DMS53 (cell line): ENCODE data around the gene KRTAP5-8.
A peak's percentile ranks its signal among the peaks of the same experiment; 100 is the strongest.
"Not testable (repeated sequence)": the region's sequence is repeated elsewhere in the genome, so short reads cannot be mapped to it uniquely, and the experiment has no call there.

Source experiments
- DNase-seq: peaks from one replicate; lab custom pipeline; 2025; lab: John Stamatoyannopoulos, UW

The KRTAP5-8 gene

GRCh38 chr11:71575723-71576424, 38.0 kb downstream of the KRTAP5-8 start:
- DNase-seq = no peak

- DNase-seq = not testable (repeated sequence)
These were observed 39.1 kb downstream of the KRTAP5-8 start for GRCh38 chr11:71576688-71577465.

GRCh38 chr11:71577469-71578004, 39.7 kb downstream of the KRTAP5-8 start:
- no peak for DNase-seq

- peak; percentile 56 for DNase-seq
These were observed 41.7 kb downstream of the KRTAP5-8 start for GRCh38 chr11:71579513-71579912.

GRCh38 chr11:71580057-71581003, 42.5 kb downstream of the KRTAP5-8 start:
- DNase-seq = peak; percentile 96

GRCh38 chr11:71581826-71582225, 44.0 kb downstream of the KRTAP5-8 start:
- no peak for DNase-seq

GRCh38 chr11:71582309-71582895, 44.6 kb downstream of the KRTAP5-8 start, which contains the start of gene KRTAP5-11:
Gene KRTAP5-11, minus strand, starts transcription at chr11:71582875. Its CDS starts 38 bp downstream, at chr11:71582837.
- peak; percentile 41 for DNase-seq

- DNase-seq = not testable (repeated sequence)
These were observed 45.1 kb downstream of the KRTAP5-8 start for GRCh38 chr11:71582969-71583368.

- not testable (repeated sequence) for DNase-seq
These were observed 47.8 kb downstream of the KRTAP5-8 start for GRCh38 chr11:71585673-71586072.

GRCh38 chr11:71588314-71588713, 50.5 kb downstream of the KRTAP5-8 start:
- not testable (repeated sequence) for DNase-seq
